AG04449 (cell line): ENCODE data around the gene PPP1CC.
"Not testable (repeated sequence)": the region's sequence is repeated elsewhere in the genome, so short reads cannot be mapped to it uniquely, and the experiment has no call there.

ENCODE experiments used
- CTCF ChIA-PET: fragments of 350-600 bp; formaldehyde crosslinking; extraction: SDS; loops from one replicate; lab custom pipeline; 2021; ENCODE audit warnings: antibody characterized with exemption; lab: Yijun Ruan, JAX
- POLR2A ChIA-PET: fragments of 400-600, 350-600 bp; formaldehyde crosslinking; extraction: SDS; loops from one replicate; lab custom pipeline; 2020; ENCODE audit warnings: antibody characterized with exemption, inconsistent platforms; lab: Yijun Ruan, JAX
- DNase-seq: peaks from one replicate; pipeline ENCODE4 v3.0.0-alpha.2; 2010; ENCODE audit warnings: low read depth, low spot score
- H3K4me3 ChIP-seq: 2 replicates; pipeline ENCODE4 v1.5.1; 2011; ENCODE audit warnings: low read depth, mild to moderate bottlenecking, control low read depth, low read length
- TF ChIP-seq, protein P1 (sequence below): IDR thresholded peaks from one replicate; pipeline ENCODE4 v1.5.1; 2011; ENCODE audit warnings: mild to moderate bottlenecking, moderate library complexity, low read length, control low read depth, inconsistent platforms; ENCODE audit not compliant: insufficient read depth; ENCODE audit errors: missing control alignments

The PPP1CC gene

DNA sequence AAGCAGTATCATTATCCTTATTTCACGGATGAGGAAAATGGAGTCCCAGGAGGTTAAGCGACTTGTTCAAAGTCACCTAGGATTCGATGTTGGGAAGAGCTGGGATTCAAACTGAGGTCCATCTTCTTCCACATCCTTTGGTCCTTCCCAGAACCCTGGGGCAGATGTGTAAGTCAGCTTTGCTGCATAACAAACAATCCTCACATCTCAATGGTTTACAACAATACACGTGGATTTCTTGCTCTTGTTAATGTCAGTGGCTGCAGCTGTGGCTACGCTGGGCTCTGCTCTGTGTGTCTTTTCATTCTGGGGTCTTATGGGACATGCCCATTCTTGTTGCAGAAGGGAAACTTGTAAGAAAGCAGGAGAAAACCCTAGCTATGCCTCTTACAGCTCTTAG is 26.3 kb upstream of the PPP1CC start:
- POLR2A ChIA-PET, result no interaction called here
- CTCF ChIA-PET, result no interaction called here
- TF ChIP-seq, protein P1, sequence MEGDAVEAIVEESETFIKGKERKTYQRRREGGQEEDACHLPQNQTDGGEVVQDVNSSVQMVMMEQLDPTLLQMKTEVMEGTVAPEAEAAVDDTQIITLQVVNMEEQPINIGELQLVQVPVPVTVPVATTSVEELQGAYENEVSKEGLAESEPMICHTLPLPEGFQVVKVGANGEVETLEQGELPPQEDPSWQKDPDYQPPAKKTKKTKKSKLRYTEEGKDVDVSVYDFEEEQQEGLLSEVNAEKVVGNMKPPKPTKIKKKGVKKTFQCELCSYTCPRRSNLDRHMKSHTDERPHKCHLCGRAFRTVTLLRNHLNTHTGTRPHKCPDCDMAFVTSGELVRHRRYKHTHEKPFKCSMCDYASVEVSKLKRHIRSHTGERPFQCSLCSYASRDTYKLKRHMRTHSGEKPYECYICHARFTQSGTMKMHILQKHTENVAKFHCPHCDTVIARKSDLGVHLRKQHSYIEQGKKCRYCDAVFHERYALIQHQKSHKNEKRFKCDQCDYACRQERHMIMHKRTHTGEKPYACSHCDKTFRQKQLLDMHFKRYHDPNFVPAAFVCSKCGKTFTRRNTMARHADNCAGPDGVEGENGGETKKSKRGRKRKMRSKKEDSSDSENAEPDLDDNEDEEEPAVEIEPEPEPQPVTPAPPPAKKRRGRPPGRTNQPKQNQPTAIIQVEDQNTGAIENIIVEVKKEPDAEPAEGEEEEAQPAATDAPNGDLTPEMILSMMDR, result no peak
- no peak overlapping the region for H3K4me3 ChIP-seq
- DNase-seq, result no peak

DNA sequence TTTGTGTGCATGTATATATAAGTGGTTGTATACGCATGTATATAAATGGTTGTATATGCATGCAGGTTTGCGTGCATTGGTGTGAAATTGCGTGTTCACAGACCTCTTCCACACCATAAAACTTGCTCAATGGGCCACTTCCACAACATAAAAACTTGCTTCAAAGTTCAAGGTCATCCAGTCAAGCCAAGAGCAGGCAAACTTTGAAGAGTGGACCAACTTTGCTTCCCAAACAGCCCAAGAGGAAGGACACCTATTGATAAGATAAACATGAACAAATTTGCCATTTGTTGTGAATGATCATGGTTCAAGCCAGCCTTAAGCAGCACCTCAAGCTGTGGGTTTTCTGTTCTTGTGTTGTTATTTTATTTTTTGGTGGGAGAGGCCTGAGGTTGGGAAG is 25.2 kb upstream of the PPP1CC start:
- ChIA-PET POLR2A (no interaction called here), CTCF (no interaction called here)
- H3K4me3 ChIP-seq, result no peak overlapping the region
- no peak for DNase-seq
- TF ChIP-seq, protein P1, result no peak

DNA sequence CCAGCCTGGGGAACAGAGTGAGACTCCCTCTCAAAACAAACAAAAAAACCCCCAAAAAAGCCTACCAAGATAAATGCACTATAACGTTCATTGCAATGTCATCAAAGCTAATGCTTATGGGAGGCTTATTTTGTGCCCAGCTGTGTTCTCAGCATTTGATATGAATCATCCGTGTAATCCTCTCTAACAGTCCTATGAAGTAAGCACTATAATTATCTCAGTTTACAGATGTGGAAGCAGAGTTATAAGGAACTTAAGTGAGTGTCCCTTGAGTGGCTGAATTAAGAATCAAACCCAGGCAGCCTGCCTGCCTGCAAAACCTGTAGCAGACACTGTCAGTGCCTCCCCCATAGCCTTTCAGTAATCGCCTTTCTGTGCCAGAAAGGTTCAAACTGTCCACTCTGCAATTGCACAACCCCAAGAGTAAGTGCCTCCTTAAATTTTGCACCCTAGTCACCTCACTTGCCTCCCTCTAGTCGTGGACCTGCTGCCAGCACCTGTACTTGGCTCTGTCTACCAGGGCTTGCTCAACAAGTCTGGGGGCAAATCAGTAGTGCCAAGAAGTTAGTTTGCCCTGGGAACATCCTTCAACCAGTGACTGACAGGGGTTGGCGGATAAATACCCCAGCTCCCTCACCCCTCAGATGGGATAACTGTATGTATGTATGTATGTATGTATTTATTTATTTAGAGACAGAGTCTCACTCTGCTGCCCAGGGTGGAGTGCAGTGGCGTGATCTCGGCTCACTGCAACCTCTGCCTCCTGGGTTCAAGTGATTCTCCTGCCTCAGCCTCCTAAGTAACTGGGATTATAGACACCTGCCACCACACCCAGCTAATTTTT is 23.8 kb upstream of the PPP1CC start:
- no peak overlapping the region for H3K4me3 ChIP-seq
- DNase-seq, result no peak
- POLR2A ChIA-PET, result no interaction called here
- CTCF ChIA-PET, result interaction anchor here (1.1 kb wide), 1 partner anchor 12 kb away, joined by 3 read pairs; no protein-coding TSS in a partner anchor
- TF ChIP-seq, protein P1, result no peak

DNA sequence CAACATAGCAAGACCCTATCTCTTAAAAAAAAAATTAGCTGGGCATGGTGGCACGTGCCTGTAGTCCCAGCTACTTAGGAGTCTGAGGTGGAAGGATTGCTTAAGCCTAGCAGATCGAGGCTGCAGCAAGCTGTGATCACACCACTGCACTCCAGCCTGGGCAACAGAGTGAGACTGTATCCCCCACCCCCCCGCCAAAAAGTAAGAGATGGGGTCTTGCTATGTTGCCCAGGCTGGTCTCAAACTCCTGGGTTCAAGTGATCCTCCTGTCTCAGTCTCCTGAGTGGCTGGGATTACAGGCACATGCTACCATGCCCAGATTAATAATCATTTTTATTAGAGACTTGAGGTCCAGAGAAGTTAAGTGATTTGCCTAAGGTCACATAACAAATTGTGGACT is 22.9 kb upstream of the PPP1CC start:
- CTCF ChIA-PET, result interaction anchor here (1.1 kb wide), 1 partner anchor 11 kb away, joined by 3 read pairs; no protein-coding TSS in a partner anchor
- H3K4me3 ChIP-seq, DNase-seq, POLR2A ChIA-PET: not testable (repeated sequence)

DNA sequence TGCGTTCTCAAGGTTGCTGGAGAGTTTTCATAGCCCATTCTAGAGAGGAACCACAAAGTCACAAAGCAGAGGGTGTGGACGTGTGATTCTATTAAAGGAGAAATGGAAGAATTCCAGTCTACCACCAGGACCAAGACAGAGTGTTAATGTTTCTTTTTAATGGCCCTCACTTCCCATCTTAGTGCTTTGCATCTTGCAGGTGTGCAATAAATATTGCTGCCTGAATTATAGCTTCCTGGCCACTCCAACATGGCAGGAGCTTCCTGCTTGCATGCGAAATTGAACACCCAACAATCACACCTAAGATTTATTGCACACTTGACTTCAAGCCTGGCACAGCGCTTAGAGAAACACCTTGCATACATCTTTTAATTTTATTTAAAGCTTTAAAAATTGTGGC is 22.4 kb upstream of the PPP1CC start:
- TF ChIP-seq, protein P1, result no peak
- H3K4me3 ChIP-seq, result no peak overlapping the region
- ChIA-PET POLR2A (no interaction called here), CTCF (interaction anchor here (1.1 kb wide), 1 partner anchor 11 kb away, joined by 3 read pairs; no protein-coding TSS in a partner anchor)
- no peak for DNase-seq

DNA sequence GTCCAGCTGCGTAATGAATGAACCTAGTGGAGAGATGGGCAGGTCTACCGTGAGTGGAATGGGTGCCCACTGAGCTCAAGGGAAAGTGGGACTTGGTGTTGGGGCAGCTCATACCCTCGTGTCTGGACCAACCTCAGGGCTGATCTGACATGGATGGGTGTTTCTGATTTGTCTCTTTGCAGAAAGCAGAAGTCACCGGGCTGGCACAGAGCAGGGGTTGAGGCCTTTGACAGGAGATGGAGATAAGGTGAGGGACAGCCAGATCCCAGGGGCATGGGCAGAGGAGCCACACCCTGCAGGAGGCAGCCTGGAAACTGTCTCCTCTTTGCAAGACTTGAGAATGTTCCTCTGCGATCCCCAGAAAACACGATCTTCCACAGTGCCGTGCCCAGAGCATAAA is 20.9 kb upstream of the PPP1CC start:
- ChIA-PET POLR2A (no interaction called here), CTCF (no interaction called here)
- DNase-seq, result no peak
- TF ChIP-seq, protein P1, result no peak
- H3K4me3 ChIP-seq, result no peak overlapping the region
